T-helper 2 cell (primary cell): ENCODE data around the gene FHL1.

Source experiments
- DNase-seq, 5 experiments: peaks; one replicate each; pipeline versions ENCODE4 v3.0.0 to v3.0.0-alpha.2; 2012 to 2022

The FHL1 gene

GRCh38 chrX:136190038-136190713, 42.8 kb downstream of the FHL1 start:
- DNase-seq = no peak

DNA sequence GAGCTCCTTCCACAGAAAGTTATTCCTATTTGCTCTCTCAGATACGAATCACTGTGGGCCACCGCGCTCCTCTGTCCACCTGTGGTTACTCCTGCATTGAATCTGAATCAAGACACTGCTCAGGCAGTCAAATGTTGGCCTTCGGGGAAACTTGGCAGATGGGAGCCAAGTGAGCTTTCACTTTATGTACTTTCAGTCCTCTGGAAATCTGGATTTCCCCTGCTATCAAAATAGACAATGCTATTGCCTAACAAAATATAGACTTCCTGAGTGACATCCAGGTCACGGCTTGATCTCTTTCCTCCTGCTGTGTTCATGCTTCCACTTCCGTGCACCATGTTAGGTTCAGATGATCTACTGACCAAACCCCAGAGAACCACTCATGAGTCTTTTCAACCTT, 43.8 kb downstream of the FHL1 start:
- DNase-seq = no peak

DNA sequence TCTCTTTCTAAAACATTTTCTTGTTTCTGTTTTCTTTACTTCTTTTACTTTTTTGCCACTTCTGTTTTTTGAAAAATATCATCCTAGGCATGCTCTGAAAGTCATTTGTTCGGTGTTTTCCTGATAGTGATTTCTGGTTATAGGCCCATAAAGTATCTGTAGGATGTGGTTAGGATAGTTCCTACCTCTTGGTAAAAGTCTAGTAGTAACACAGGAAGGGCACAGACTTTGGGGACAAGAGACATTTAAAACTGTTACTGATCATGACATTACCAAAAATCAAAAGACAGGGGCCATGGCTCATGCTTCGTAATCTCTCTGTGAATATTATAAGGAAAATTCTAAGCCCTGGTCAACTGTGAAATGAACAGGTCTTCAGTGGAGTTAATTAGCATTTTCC, 44.8 kb downstream of the FHL1 start:
- DNase-seq = peak in 1 of 5 experiments; percentile 5

DNA sequence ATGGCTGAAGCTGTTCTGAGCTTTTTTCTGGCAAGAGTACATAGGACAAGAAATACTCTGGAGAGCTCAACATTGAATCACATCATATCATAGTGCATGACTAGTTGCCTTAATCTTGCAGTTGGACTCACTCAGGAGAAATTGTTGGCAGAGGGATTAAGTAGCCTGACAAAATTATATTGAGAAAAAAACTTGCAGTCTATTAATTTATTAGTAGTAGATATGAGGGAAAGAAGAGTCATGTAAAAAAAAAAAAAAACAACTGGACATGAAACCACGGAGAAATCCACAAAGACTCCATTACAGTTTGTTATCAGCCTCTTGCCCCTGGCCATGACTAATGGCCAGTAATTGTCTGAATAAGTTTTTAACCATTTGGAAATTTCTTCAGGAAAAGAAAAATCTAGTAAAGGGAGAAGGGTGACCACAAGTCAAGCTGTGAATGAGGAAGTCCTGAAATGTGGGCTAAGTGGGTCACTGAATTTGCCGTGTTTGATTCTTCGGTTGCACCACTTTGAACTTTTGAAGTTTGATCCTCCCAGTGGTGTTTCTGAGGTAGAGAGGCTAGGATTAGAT, 45.6 kb downstream of the FHL1 start:
- DNase-seq = no peak

- peak in 1 of 5 experiments; percentile 27 for DNase-seq
Measured at GRCh38 chrX:136193771-136194170, 46.4 kb downstream of the FHL1 start.

DNA sequence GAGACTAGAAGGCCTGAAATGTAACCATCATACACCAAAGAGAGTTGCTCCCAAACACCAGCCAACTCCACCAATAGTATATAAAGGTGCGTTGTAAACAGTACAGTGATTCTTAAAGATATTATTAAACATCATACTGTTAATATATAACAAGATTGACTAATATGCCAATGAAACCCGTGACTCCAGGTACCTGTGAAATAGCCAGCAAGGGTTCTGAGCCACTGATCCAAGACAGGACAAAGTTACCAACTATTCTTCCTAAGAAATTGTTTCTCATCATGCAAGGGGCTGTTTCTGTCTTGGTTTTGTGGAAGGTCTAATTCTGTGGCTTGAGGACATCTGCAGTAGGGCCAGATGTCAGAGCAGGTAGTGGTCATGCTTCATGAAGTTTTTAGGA, 47.2 kb downstream of the FHL1 start:
- no peak for DNase-seq

- DNase-seq = no peak
Measured at GRCh38 chrX:136195247-136195646, 47.9 kb downstream of the FHL1 start.

DNA sequence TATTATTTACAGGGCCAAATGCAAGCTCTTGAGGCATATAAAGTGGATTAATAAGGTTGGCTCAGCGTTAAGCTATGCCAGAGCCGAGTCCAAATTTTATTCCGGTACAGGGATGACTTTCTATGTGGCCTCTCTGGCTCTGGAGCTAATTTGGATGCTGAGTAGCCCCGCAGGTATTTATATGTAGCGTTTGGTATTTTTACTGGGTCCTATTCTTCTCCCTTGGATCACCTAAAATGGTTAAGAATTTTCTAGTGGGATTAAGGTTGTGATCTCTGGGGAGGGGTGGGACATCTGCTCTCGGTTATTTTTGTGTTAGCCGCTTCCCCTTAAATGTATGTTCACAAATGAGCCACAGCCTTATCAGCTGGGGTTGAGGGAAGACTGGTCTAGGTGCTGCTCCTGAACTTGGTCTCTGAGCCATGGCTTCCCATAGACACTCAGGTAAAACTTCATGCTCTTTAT, 49.4 kb downstream of the FHL1 start:
- DNase-seq = no peak

DNA sequence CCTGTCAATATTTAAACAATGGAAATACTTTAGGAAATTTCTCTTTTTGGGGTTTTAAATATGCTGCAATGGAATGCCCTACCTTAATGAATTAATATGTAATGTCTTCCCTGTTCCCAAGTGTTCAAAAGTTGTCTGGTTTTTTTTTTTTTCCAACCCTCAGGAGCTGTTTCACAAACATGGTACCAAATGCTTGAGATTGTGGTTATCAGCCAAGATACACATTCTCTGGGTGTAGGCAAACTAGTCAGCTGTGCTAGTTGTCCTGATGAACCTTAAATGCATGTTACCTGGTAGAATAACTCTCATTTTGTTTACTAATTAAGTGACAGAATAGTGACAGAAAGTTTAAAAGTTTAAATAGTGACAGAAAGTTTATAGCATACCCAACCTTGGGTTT, 50.7 kb downstream of the FHL1 start:
- DNase-seq = no peak

- no peak for DNase-seq
Measured at GRCh38 chrX:136198678-136199243, 51.4 kb downstream of the FHL1 start.

DNA sequence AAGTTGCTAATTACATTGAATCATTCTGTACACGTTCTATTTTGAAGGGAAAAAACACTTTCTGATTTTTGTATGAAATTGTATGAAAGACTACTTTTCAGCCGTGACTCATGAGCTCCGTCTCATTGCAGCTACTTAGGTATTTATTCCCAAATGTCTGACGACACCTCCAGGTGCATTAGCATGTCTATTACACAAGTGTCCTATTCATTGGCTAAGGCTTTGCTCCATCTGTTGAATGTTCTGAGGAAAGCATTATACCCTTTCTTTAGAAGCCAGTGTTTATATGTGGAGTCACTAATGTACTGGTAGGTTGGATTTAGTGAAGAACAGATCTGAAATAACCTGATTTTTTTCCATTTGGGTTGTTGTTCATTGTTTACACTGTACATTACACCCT, 52.0 kb downstream of the FHL1 start:
- no peak for DNase-seq

GRCh38 chrX:136200466-136200865, 53.1 kb downstream of the FHL1 start:
- peak in 1 of 5 experiments; percentile 36 for DNase-seq

DNA sequence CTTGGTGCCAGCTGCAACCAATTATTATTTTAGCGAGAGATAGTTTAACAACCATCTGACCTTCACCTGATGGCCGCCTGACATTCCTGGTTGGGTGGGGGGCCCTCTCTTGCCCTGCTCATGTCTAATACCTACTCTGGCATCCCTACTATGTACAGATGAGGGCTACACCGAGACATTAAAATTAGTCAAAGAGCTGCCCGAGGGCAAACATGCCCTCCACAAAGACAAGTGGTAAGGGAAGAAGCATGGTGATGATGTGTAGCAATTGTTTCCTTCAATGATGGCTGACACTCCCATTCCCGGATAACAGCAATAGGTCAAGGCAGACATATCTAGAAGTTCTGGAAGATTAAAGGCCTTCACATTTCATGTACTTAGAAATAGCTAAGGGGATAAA, 54.3 kb downstream of the FHL1 start:
- DNase-seq = no peak

DNA sequence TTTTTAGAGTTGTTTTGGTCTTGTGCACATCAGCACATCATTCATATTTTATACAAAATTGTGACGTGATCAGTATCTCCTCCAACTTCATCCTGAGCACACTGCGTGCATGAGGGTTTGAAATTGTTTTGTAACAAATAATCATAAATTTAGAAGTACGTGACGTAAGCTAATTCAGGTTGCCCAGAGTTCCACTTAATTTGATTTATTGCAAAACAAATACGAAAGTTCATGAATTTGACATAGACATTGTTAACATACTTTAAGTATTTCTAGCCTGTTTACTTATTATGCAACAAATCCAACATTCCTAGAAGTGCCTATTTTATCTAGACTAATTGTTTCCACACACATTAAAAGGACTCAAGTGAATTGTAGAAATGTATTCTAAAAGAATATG, 55.6 kb downstream of the FHL1 start:
- no peak for DNase-seq

DNA sequence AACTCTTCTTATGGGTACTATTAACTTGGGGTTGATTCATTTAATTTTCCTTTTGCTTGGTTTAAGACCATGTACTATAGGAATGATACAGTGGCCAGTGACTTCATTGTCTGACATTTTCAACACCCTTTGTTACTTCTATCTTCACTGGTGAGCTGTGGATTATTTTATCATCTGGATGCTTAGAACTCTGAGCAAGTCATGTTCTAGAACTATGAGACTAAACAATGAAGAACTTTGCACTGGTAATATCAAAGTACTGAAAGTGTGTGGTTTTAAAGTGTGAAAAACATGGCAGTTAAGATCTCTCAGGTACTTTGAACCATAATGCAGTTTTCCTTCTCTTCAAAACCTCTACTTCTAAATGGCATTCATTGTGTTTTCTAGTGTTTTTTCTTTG, 56.1 kb downstream of the FHL1 start:
- peak in 1 of 5 experiments; percentile 44 for DNase-seq

DNA sequence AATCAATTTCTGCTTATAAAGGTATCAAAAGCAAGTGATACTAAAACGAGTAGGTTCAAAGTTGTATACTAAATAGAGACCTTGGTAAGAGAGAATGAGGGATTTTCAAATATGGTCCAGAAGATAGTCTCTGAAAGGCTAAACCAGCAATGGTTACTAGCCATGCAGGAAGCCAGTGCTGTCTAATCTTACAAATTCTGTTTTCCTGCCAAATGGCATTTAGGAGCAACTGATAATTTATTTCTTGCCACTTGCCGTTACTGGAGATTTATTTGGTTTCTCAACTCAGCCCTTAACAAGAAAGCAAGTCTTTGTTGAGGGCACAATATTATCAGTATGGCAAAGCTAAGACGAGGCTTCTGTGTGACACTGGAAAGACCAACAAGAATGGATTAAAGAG, 56.6 kb downstream of the FHL1 start:
- DNase-seq = no peak

DNA sequence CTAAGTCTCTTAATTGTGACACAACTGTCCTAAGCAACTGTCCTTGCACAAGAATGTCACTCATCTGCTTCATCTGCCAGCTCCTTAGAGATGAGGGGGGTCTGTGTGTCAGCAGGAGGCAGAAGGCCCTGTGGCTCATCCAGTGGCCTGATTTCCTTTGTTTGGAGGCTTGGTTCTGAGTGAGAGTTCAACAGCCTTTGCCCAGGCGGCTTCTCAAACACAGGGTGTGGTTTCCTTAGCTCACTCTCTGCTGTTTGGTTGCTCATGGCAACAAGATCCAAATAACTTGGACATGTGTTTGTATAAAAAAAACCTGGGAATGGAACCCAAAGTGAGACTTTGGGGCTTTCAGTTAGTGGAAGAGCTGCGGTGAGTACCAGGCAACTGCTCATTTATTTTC, 57.2 kb downstream of the FHL1 start:
- peak in 2 of 5 experiments; percentile 20 to 26 for DNase-seq

DNA sequence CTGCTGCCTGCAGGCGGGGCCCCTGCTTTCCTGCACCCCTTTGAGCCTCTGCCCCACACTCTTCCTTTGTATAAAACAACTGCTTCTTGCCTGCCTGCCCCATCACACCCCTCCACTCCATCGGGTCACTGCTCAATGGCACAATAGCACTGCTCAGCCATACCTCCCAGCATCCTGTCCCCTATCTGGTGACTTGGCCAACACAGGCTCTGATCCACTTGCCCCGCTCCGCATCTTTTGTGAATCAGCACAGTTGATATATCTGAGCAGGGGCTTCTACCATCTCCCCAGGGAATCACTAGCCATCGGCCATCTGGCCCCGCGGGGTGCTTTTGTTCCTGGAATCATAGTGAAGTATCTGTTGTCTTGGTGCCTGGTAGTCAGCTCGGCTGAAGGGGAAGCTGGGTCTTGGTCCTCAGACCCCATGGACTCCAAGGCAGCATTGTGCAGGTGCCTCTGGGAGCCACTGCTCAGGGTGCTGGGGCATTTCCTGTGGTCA, 58.6 kb downstream of the FHL1 start:
- DNase-seq = no peak

DNA sequence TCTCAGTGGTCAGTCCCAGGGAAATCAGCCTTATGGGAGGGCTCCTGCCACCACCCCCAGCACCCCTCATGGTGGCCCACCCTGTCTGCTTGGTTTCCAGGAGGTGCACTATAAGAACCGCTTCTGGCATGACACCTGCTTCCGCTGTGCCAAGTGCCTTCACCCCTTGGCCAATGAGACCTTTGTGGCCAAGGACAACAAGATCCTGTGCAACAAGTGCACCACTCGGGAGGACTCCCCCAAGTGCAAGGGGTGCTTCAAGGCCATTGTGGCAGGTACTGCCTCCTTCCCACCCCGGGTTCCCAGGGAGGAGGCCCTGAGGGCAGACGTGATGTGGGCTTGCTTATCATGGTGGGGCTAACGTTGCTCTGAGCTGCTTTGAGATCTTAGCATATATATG, 59.6 kb downstream of the FHL1 start:
- DNase-seq = no peak

- DNase-seq = no peak
Measured at GRCh38 chrX:136207546-136207945, 60.2 kb downstream of the FHL1 start.

- DNase-seq = peak in 3 of 5 experiments; percentile 2 to 51 (median 18)
Measured at GRCh38 chrX:136209016-136209738, 61.8 kb downstream of the FHL1 start.

DNA sequence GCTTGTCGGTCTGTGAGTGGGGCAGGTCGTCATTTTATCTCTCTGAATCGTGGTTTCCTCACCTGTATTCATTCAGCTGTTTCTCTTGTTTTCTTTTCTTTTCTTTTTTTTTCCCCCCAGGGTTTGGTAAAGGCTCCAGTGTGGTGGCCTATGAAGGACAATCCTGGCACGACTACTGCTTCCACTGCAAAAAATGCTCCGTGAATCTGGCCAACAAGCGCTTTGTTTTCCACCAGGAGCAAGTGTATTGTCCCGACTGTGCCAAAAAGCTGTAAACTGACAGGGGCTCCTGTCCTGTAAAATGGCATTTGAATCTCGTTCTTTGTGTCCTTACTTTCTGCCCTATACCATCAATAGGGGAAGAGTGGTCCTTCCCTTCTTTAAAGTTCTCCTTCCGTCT, 62.4 kb downstream of the FHL1 start:
- no peak for DNase-seq

DNA sequence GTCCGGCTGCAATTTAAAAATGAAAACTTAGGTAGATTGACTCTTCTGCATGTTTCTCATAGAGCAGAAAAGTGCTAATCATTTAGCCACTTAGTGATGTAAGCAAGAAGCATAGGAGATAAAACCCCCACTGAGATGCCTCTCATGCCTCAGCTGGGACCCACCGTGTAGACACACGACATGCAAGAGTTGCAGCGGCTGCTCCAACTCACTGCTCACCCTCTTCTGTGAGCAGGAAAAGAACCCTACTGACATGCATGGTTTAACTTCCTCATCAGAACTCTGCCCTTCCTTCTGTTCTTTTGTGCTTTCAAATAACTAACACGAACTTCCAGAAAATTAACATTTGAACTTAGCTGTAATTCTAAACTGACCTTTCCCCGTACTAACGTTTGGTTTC, 62.9 kb downstream of the FHL1 start:
- no peak for DNase-seq

GRCh38 chrX:136210806-136211205, 63.5 kb downstream of the FHL1 start:
- no peak for DNase-seq
